K562 (cell line): Measurements from ENCODE around the gene HLA-DQA2. TPM values are rescaled to one million over a fixed set of nuclear protein-coding genes. Genes with fewer than 3 reads are reported as not detected.

ENCODE experiments used
- ATAC-seq: fragments of 200-7000 bp; cut with Tn5 transposase; 3 replicates; pipeline ENCODE4 v1.9.1; 2020; ENCODE audit warnings: moderate library complexity
- BruUV-seq: library from RNA; stranded (reverse); fragments of 400-500 nt; replicated peaks from 2 replicates; lab custom pipeline; 2021; lab: Mats Ljungman, UMichigan
- CTCF ChIA-PET: fragments of 300-600 bp; formaldehyde crosslinking; extraction: SDS; loops from one replicate; lab custom pipeline; 2021; ENCODE audit warnings: low intra/inter-chr PET ratio; lab: Yijun Ruan, JAX
- POLR2A ChIA-PET: fragments of 300-600, 350-650 bp; sonication (Branson Sonifier 250); formaldehyde crosslinking; extraction: SDS; loops from one replicate; lab custom pipeline; 2021; ENCODE audit warnings: antibody characterized with exemption, inconsistent platforms; lab: Yijun Ruan, JAX
- DNase-seq, 4 experiments: peaks; one replicate each; pipeline versions ENCODE4 v3.0.0 to v3.0.0-alpha.2; 2011 to 2018; ENCODE audit warnings: low spot score in 3 of 4, mixed read lengths in 3 of 4; ENCODE audit errors: extremely low read depth in 1 of 4
- FAIRE-seq: peaks from 2 replicates; lab custom pipeline; 2011; peaks lifted over from hg19 to GRCh38; lab: Jason Lieb, UNC
- H2AFZ ChIP-seq: 2 replicates; pipeline ENCODE4 v1.6.0; 2011; ENCODE audit warnings: low read depth, low read length, control low read depth, inconsistent platforms
- H3K27ac ChIP-seq: fragments of 200-600 bp; 3 replicates; pipeline ENCODE4 v1.8.0; 2011; ENCODE audit warnings: low read depth, mild to moderate bottlenecking, control low read depth, inconsistent platforms, low read length, moderate library complexity, mixed read lengths; ENCODE audit errors: extremely low read depth
- H3K27me3 ChIP-seq, 2 experiments: fragments of 300-600 bp in 1 of 2; 2 replicates in 1 of 2; 3 replicates in 1 of 2; pipeline versions ENCODE4 v1.6.0 to v1.8.0; 2011; ENCODE audit warnings: inconsistent platforms in 2 of 2, low read length in 2 of 2, mild to moderate bottlenecking in 1 of 2, mixed read lengths in 1 of 2, moderate library complexity in 1 of 2; ENCODE audit not compliant: control insufficient read depth in 2 of 2, insufficient read depth in 2 of 2
- H3K36me3 ChIP-seq: fragments of 300-600 bp; 3 replicates; pipeline ENCODE4 v1.8.0; 2011; ENCODE audit warnings: mild to moderate bottlenecking, low read length, inconsistent platforms; ENCODE audit not compliant: control insufficient read depth, insufficient read depth
- H3K4me1 ChIP-seq, 2 experiments: fragments of 200-600 bp in 1 of 2; replicated peaks in 1 of 2; 2 replicates in 1 of 2; 3 replicates in 1 of 2; pipeline versions ENCODE4 v1.5.1 to v1.8.0; 2011; ENCODE audit warnings: inconsistent platforms in 2 of 2, low read length in 2 of 2, mild to moderate bottlenecking in 1 of 2, mixed read lengths in 1 of 2, moderate library complexity in 1 of 2; ENCODE audit not compliant: control insufficient read depth in 2 of 2, insufficient read depth in 2 of 2
- H3K4me2 ChIP-seq: 2 replicates; pipeline ENCODE4 v1.6.1; 2011; ENCODE audit warnings: low read length, control low read depth, inconsistent platforms, mixed read lengths; ENCODE audit not compliant: insufficient read depth
- H3K4me3 ChIP-seq: fragments of 200-600 bp; sonication (generic), shearing (Covaris generic); 2 replicates; pipeline ENCODE4 v1.5.1; 2016; ENCODE audit warnings: control low read depth, inconsistent platforms
- H3K79me2 ChIP-seq: fragments of 200-600 bp; 3 replicates; pipeline ENCODE4 v1.8.0; 2011; ENCODE audit warnings: low read length, inconsistent platforms; ENCODE audit not compliant: control insufficient read depth, insufficient read depth
- H3K9ac ChIP-seq, 2 experiments: 2 replicates each; pipeline versions ENCODE4 v1.6.0 to v1.6.1; 2011; ENCODE audit warnings: low read depth in 2 of 2, low read length in 2 of 2, control low read depth in 1 of 2, inconsistent platforms in 1 of 2, mild to moderate bottlenecking in 1 of 2, mixed read lengths in 1 of 2; ENCODE audit not compliant: insufficient read depth in 1 of 2
- H3K9me1 ChIP-seq: one replicate; pipeline ENCODE4 v1.6.0; 2011; ENCODE audit warnings: inconsistent platforms, mild to moderate bottlenecking, low read length, moderate library complexity; ENCODE audit not compliant: control insufficient read depth, insufficient read depth
- H3K9me3 ChIP-seq: replicated peaks from 2 replicates; pipeline ENCODE4 v1.5.1; 2011; ENCODE audit warnings: low read depth, low read length, inconsistent platforms; ENCODE audit not compliant: control insufficient read depth, insufficient read depth
- H4K20me1 ChIP-seq: replicated peaks from 2 replicates; pipeline ENCODE4 v1.6.1; 2011; ENCODE audit warnings: low read length, inconsistent platforms, mixed read lengths; ENCODE audit not compliant: control insufficient read depth, insufficient read depth
- CHCHD3 ChIP-seq: fragments of 250-450 bp; sonication (Bioruptor Pico); IDR thresholded peaks from 2 replicates; pipeline ENCODE4 v2.1.2; 2022; ENCODE audit warnings: mild to moderate bottlenecking
- FOXA3 ChIP-seq, 2 experiments: fragments of 450-650 bp in 1 of 2; sonication (generic) in 1 of 2; formaldehyde crosslinking; IDR thresholded peaks in 1 of 2; conservative IDR thresholded peaks in 1 of 2; 2 replicates each; pipeline versions ENCODE4 v1.4.0 to v1.8.0; 2020 to 2022; ENCODE audit warnings: mild to moderate bottlenecking in 2 of 2, missing genetic modification reagents in 1 of 2
- PCBP1 ChIP-seq: fragments of 200-400 bp; formaldehyde crosslinking; IDR thresholded peaks from 2 replicates; pipeline ENCODE4 v1.6.1; 2018; ENCODE audit warnings: mild to moderate bottlenecking, low read depth, low read length; ENCODE audit not compliant: poor library complexity, severe bottlenecking
- SMAD3 ChIP-seq: fragments of 450-650 bp; formaldehyde crosslinking; conservative IDR thresholded peaks from 2 replicates; pipeline ENCODE4 v1.4.0; 2020; ENCODE audit warnings: mild to moderate bottlenecking
- SP2 ChIP-seq: IDR thresholded peaks from 2 replicates; pipeline ENCODE4 v1.6.1; 2011; ENCODE audit warnings: mild to moderate bottlenecking, low read depth, low read length, moderate library complexity; ENCODE audit not compliant: poor library complexity, severe bottlenecking; ENCODE audit errors: extremely low read depth
- SUPT5H ChIP-seq: fragments of 450-650 bp; IDR thresholded peaks from 2 replicates; pipeline ENCODE4 v1.6.1; 2016
- TAF1 ChIP-seq: IDR thresholded peaks from 2 replicates; pipeline ENCODE4 v1.6.1; 2011; ENCODE audit warnings: mild to moderate bottlenecking, low read length, moderate library complexity; ENCODE audit not compliant: insufficient read depth, control insufficient read depth, severe bottlenecking; ENCODE audit errors: extremely low read depth
- ZBTB26 ChIP-seq: fragments of 450-650 bp; formaldehyde crosslinking; IDR thresholded peaks from 2 replicates; pipeline ENCODE4 v1.4.0; 2022; ENCODE audit warnings: missing genetic modification characterization
- ZFP36 ChIP-seq: fragments of 150-350 bp; IDR thresholded peaks from 2 replicates; pipeline ENCODE4 v1.6.1; 2018; ENCODE audit warnings: low read length, low read depth; ENCODE audit not compliant: partially characterized antibody
- WGBS: fragments of 100-300 bp; shearing (Covaris generic); methylation state at CpG from one replicate; pipeline ENCODE4 v1.1.6; 2016; ENCODE audit warnings: low coverage, mixed read lengths; ENCODE audit not compliant: insufficient coverage; ENCODE audit errors: missing lambda C conversion rate; 5-methylcytosine and 5-hydroxymethylcytosine counted together
- in situ Hi-C: fragments of 300-500 bp; cut with MboI; formaldehyde crosslinking; loops from 4 replicates; pipeline ENCODE4 v1.15.0; 2018; ENCODE audit warnings: inconsistent platforms, mixed read lengths
- intact Hi-C: fragments of 100-400 bp; cut with micrococcal nuclease; formaldehyde crosslinking; loops from 2 replicates; pipeline ENCODE4 v1.14.2; 2022
- polyA plus RNA-seq, 8 experiments: library from polyadenylated mRNA; depleted of rRNA in 4 of 8; stranded (reverse) in 5 of 8; unstranded in 3 of 8; fragments of >200 nt; fragmentation: Nextera tagmentation in 2 of 8; fragmentation: Illumina TruSeq in 1 of 8; extraction: Ambion mirVana in 2 of 8; extraction: Trizol in 1 of 8; gene quantifications; 2 replicates each; pipeline versions ENCODE4 v1.2.1 to v1.2.3, GENCODE V29; 2011 to 2014; ENCODE audit warnings: inconsistent platforms in 1 of 8, missing spikeins in 1 of 8
- total RNA-seq, 7 experiments: library from RNA; depleted of rRNA in 6 of 7; stranded (reverse); fragments of >200 nt in 6 of 7; fragmentation: Illumina TruSeq in 2 of 7; extraction: Trizol in 2 of 7; gene quantifications; 2 replicates each; pipeline versions ENCODE4 v1.2.1 to v1.2.3, GENCODE V29; 2011 to 2021; ENCODE audit warnings: low replicate concordance in 1 of 7
- TF ChIP-seq, protein P1 (sequence below): fragments of 250-450 bp; sonication (Bioruptor Pico); IDR thresholded peaks from 2 replicates; pipeline ENCODE4 v1.5.0; 2021

HLA-DQA2 gene
- total and polyA plus RNA-seq, 9 of the 15 experiments (the other 6 are each of a cell fraction or from before 2014, with no cell fraction given) = not detected

DNA sequence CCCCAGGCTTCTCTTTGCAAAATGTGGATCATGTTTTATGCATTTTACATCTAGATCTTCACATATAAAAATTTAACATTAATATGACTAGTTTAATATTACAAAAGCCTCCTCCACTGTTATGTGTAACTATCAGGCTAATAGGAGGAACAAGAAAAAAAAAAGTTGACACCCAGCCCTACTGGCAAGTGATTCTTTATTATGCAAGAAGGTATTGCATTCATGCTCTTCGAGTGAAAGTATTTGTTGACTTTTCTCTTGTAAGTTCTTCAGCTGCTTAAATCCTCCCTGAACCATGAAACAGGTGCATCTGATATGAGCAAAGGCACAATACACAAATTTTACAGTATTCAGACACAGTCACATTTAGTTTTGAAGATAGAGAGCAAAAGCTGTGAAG is 22.9 kb downstream of the HLA-DQA2 start:
- DNase-seq = no peak
- H3K4me1 ChIP-seq = peaks cover 0 to 8% of the 10 kb centered on the region in 2 experiments; a peak in 1 of 5 replicates
- H3K4me2 ChIP-seq = no peak overlapping the region
- no peak for ATAC-seq
- no peak overlapping the region for H3K9ac ChIP-seq
- WGBS = 0% methylated on average over 1 of the region's 1 CpG
- no peak for TF ChIP-seq PCBP1
- no peak for TF ChIP-seq ZBTB26 (CRISPR knock-in tag)
- no peak for TF ChIP-seq FOXA3 (CRISPR knock-in tag; conservative IDR thresholded peaks at IDR 0.05 in 1 of 2, IDR thresholded peaks at IDR 0.05 in 1 of 2)
- TF ChIP-seq, protein P1, sequence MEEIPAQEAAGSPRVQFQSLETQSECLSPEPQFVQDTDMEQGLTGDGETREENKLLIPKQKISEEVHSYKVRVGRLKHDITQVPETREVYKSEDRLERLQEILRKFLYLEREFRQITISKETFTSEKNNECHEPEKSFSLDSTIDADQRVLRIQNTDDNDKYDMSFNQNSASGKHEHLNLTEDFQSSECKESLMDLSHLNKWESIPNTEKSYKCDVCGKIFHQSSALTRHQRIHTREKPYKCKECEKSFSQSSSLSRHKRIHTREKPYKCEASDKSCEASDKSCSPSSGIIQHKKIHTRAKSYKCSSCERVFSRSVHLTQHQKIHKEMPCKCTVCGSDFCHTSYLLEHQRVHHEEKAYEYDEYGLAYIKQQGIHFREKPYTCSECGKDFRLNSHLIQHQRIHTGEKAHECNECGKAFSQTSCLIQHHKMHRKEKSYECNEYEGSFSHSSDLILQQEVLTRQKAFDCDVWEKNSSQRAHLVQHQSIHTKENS = no peak
- TF ChIP-seq SMAD3 (CRISPR knock-in tag) = no peak
- no peak for TF ChIP-seq ZFP36
- no peak for TF ChIP-seq SUPT5H
- TF ChIP-seq TAF1 = no peak
- TF ChIP-seq CHCHD3 = no peak
- no peak for TF ChIP-seq SP2
- no peaks in the 10 kb centered on the region for H3K36me3 ChIP-seq
- no peak for FAIRE-seq
- peaks cover 19 to 36% of the 10 kb centered on the region in 2 experiments; a peak in 3 of 5 replicates for H3K27me3 ChIP-seq
- no peaks in the 10 kb centered on the region for H3K9me1 ChIP-seq
- ChIA-PET POLR2A (interaction anchor here (0.7 kb wide), 1 partner anchor 127 kb away, joined by 3 read pairs; no protein-coding TSS in a partner anchor), CTCF (no interaction called here)
- in situ Hi-C loops = no loop called here
- no peak overlapping the region for H3K27ac ChIP-seq
- no peaks in the 10 kb centered on the region for H3K79me2 ChIP-seq
- H2AFZ ChIP-seq = no peak overlapping the region
- intact Hi-C loops = no loop called here
- H4K20me1 ChIP-seq = no peaks in the 10 kb centered on the region
- no peaks in the 10 kb centered on the region for H3K9me3 ChIP-seq
- H3K4me3 ChIP-seq = no peak overlapping the region
- BruUV-seq = no TSS peak
